HG03064 (cell line): ENCODE results near the gene SH3BGRL.

Source experiments
- ATAC-seq: cut with Tn5 transposase; IDR thresholded peaks from one replicate; pipeline ENCODE4 v1.9.1; 2021; ENCODE audit warnings: low read depth; ENCODE audit not compliant: unreplicated experiment

SH3BGRL gene

DNA sequence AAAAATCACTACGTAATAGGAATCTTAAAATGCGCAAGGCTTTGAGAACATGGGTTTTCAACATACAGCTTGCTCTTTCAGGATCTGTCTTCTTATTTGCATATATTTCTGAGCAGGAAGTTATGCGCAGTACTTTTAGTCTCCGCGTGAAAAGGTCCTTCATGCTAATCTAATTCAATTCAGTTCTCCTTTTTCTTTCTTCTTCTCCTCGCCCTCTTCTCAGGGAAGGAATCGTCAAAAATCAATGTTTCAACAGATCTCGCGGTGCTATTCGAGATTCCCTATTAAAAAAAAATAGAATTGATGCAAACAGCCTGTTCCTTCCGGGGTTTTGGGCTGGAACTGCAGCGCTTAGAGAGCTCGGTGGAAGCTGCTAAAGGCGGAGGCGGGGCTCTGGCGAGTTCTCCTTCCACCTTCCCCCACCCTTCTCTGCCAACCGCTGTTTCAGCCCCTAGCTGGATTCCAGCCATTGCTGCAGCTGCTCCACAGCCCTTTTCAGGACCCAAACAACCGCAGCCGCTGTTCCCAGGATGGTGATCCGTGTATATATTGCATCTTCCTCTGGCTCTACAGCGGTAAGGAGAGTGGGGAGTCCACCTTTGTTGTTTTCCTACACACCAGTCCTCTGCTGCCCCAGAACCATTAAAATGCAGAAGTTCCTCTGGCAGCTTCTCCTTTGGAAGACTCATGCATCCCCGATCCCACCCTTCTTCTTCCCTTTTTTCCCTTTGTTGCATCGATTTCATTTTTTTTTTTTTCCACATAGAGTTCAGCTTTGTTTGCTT is at the start of gene SH3BGRL, which contains the start of gene HMGN5:
Gene SH3BGRL (plus strand): TSS at position 432 of the 785 bp plus-strand sequence. CDS start 99 bp downstream, at position 531.
Gene HMGN5 (minus strand): TSS at position 243 of the 785 bp plus-strand sequence. CDS start 80,364 bp downstream, outside the sequence.
- peak; percentile 96 for ATAC-seq

DNA sequence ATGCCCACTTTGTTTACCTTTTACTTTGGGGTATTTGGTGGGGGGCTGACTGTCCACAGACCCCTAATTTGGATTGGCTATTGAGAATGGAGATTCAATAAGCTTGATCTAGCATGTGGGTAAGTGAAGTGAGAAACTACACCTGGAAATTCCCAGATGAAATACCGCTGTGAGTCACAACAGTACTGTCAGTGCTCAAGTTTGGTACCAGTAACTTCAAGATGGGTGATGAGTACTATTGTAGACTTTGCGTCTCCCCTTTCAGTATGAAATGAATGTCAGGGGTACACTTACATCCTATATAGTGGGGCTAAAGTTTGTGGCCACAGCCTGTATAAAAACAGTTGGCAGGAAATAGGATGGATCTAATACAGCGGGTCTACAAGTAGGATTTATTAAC is 33.5 kb upstream of the SH3BGRL start:
- ATAC-seq = no peak

DNA sequence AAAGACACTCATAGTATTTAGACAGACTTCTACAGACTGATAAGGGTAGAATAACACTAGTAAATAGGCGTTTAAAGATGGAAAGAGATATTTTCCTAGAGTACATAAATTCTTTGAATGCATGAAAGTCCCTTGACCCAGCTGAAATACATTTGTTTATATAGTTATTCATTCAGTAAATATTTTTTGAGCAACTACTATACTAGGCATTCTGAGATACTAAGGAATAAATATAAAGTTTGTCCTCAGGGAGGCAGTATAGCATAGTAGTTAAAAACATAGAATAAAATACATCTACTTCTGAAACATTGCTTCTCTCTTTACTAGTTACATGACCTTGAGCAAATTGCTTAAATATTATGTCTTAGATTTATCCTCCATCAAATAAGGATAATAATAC is 27.6 kb upstream of the SH3BGRL start:
- ATAC-seq = no peak

DNA sequence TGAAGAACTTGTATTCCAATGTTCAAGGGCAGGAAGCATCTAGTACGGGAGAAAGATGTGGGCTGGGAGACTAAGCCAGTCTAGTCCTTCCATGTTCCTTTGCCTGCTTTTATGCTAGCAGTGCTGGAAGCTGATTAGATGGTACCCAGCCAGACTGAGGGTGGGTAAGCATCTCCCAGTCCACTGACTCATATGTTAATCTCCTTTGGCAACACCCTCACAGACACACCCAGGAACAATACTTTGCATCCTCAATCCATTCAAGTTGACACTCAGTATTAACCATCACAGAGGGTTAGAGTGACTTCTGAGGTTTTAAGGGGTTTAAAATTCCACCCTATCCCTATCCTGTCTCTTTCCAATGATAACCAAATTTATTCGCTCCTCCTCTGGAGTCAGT is 6.6 kb upstream of the SH3BGRL start:
- ATAC-seq = no peak

DNA sequence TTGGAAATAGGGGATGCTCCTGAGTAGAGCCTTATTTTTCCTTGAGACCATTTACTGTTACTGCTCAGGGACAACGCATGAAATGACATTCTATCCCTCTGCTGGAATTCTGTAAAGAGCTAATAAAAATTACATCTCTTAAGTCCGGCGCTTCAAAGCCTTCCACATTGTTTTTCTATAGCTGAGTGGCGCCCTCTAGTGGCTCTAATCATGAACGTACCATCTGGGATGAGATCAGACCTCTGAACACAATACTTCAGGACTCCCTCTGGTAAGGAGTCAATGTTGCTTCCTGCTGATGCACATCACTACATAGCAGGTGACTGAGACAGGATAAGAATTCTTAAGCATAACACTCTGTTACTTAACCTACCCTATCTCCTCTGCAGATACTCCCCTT is 6.2 kb upstream of the SH3BGRL start:
- ATAC-seq = peak; percentile 92

DNA sequence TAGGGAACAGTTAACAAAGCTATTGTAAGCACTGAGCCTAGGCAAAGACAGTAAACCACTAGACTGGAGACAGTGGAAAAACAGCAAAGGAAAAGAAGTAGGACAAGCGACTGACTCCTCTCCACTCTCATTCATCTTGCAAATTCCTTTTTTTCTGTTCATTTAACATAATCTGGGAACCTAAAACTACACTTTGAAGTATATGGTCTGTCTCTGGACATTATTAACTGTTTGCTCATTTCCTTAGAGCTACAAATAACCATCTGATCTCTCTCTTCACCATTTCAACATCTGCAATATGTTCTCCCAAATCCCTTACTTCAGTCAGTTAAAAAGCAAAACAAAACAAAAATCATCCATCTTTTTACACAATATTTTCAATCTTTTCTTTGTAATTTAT is 831 bp upstream of the SH3BGRL start:
- no peak for ATAC-seq

DNA sequence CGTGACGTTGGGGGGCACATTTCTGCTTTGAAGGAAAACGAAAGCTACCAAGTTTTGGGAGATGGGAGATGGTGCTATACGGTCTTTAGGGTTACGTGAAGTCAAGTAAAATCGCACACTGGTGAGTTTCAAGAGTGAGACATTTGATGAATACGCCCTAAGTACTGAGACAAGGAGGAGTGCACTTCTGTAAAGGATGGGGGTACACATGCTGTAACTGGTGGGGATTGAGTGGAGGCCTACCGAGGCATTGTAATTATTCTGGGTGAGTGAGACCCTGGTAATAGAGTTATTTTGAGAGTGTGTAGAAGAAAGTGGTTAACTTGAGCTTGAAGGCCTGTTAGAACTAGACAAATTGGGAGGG is 536 bp downstream of the SH3BGRL start:
- ATAC-seq = no peak

DNA sequence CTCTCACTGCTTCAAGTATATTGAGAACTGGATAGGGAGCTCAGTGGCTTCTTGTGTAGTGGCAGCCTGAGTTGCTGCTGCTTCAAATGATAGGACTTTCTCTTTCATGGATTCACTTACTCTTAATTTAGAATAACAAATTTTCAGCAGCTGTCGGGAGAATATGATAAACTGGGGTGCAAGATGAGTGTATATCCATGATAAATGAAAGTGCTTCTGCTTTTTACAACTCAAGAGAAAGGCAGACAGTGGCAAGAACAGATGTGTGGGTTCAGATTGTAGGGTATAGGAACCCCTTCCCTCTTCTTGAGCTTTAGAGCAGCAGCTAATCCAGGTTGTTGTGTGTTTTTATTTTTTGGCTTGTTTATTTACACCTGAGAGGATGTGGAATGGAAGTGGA is 1.0 kb downstream of the SH3BGRL start:
- no peak for ATAC-seq

DNA sequence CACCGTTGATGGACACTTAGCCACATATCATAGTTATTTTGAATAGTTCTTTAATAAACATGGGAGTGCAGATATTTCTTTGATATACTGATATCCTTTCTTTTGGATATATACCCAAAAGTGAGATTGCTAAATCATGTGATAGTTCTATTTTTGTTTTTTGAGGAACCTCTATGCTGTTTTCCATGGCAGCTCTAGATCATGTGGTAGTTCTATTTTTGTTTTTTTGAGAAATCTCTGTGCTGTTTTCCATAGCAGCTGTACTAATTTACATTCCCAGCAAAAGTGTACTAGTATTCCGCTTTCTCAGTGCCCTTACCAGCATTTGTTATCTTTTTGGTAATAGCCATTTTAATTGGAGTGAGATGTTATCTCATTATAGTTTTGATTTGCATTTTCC is 3.6 kb downstream of the SH3BGRL start:
- ATAC-seq = no peak

DNA sequence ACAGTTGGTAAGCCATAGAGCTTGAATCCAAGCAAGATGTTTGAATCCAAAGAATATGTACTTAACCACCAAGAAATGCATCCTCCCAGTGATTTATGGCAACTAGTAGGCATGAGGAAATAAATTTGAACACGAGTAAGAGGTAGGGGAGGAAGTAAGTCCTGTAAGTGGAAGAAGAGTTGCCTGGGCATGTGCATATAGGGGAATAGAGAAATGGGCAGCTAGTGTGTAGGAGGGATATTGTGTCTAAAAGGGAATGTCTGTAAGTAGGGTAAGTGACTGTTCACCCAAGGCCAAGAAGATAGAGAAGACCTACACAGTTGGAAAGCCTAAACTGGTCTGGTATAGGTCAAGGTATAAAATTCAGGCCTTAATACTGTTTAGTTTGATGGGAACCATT is 4.6 kb downstream of the SH3BGRL start:
- no peak for ATAC-seq

DNA sequence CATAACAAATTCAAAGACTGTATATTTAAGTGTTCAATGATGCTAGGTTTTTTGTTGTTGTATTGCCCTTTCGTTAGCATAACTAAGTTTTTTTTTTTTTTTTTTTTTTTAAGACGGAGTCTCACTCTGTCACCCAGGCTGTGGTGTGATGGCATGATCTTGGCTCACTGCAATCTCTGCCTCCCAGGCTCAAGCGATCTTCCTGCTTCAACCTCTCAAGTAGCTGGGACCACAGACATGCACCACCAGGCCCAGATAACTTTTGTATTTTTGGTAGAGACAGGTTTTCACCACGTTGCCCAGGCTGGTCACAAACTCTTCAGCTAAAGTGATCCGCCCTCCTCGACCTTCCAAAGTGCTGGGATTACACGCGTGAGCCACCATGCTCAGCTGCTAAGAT is 7.0 kb downstream of the SH3BGRL start:
- ATAC-seq = no peak

DNA sequence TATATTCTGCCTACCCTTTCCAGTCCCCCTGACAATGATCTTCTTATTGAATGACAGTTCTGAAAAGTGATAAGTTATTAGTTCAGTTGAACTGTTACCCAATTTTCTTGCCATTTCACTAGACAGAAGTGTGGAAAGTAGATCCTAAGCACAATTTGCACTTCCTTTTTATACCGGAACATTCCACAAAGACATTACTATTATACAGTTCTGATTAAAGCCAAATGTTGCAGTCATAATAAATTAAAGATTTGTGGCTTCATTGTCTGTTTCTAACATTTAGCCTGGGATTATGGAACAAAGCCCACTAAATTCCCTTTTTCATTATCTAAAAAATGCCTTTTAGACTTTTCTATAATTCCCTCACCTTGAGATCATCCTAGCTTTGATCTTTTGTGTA is 13.8 kb downstream of the SH3BGRL start:
- no peak for ATAC-seq

DNA sequence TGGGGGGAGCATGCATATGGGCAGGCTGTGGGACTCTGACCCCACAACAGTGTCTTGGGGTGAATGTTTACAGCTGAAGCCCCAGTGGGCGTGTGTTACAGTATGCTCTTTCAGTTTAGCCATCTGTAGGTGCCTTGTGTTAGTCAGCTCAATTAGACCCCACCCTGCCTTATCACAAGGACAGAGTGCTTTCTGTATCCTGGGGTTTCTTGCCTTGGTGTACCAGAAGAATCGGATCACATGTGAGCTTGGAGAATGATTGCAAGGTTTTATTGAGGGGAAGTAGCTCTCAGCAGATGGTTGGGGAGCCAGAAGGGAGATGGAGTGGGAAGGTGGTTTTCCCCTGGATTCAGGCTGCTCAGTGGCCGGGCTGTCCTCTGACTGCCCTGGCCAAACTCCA is 27.3 kb downstream of the SH3BGRL start:
- ATAC-seq = no peak

DNA sequence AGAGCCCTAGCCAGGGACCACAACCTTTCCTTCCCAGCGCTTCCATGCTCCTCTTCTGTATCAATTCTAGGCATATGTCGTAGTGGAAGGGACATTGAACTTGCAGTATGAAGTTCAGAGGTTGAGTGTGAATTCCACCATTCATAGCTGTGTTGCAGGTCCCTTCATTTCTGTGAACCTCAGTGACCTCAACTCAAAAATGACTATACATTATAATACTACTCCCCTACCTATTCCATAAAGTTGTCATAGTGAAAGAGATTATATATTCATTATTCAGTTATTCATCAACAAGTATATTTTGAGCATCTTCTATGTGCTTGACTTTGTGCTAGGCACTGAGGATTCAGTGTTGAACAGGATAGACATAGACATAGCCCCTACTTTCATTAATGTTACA is 28.0 kb downstream of the SH3BGRL start:
- ATAC-seq = no peak

DNA sequence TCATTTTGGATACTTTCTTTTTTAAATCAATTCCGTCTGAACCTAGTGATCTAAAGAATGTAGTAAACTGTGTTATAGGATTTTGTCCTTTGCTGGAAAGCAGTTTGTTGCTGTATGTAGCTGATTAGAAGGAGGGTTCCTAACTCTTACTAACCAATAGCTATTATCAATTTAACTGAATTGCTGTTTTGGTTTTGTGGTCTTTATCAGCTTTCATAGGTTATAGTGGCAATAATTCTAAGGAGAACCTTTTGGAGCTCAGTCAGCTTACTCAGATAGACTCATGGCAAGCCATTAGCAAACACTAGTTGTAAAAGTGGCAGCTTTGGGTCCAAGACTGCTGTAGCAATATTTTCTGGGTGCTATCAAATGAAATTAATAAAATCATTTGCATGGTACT is 29.6 kb downstream of the SH3BGRL start:
- ATAC-seq = no peak

DNA sequence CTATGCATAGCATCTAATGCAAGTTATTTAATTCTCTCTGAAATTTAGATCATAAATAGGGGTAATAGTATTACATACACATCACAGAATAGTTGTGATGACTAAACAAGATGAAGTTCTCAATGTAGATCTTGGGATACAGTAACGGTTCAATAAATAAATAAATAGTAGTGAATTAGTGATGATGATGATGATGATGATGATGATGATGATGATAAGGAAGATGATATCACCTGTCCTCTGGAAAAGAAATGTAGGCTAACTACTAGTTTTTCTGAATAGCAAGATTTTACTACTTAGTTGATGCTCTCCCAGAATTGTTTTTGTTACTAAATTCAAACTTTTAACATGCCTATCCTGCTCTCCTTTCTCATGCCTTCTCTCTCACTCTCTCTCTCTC is 30.3 kb downstream of the SH3BGRL start:
- ATAC-seq = no peak

DNA sequence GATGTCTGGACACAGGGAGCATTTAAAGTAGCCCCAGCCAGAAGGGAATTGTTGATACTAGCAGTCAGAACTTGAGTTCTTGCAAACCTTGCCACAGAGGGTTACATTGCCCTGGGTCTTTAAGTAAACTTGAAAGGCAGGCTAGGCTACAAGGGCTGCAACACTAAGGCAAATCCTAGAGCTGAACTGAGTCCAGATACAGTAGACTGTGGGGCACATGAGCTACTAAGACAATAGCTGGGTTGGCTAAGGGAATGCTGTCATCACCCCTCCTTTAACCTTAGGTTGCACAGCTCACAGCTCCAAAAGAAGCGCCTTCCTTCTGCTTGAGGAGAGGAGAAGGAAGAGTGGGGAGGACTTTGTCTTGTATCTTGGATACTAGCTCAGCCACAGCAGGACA is 35.6 kb downstream of the SH3BGRL start:
- no peak for ATAC-seq

DNA sequence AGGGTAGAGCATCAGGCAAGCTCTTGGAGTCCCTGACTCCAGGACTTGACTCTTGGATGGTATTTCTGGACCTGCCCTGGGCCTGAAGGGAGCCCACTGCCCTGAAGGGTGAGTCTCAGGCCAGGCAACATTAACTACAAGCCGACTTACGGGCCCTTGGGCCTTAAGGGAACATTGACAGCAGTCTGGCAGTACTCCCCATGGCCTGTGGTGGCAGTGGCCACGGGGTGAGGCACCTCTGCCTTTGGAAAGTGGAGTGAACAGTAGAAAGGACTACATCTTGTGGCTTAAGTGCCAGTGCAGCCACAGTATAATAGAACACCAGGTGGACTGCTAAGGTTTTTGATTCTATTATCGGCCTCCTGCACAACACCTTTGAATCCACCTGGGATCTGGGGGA is 36.3 kb downstream of the SH3BGRL start:
- ATAC-seq = no peak

DNA sequence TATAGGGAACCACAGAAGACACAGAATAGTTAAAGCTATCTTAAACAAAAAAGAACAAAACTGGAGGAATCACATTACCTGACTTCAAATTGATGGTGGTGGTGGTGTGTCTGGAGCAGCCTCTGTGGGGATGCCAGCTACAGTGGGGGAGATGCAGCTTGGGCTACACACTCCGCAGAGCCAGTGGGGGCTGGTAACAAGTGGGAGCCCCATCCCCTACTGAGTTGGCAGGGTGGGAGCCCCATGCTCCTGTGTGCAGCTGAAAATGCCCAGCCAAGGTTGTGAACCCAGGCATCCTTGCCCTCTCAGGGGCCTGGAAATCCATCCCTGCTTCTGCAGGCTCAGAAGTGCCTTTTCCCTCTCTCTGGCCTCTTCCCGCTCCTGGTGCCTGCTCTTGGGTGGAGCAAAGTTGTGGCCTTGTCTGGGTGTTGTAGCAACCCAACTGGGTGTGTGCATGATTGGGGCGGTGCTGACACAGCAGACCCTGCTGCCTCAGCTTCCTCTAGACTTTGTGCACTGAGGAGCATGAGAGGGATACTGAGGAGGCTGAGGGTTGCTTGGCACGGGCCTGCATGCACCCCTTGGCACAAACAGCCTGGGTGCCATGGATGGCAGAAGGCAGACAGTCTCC is 38.9 kb downstream of the SH3BGRL start:
- ATAC-seq = no peak

DNA sequence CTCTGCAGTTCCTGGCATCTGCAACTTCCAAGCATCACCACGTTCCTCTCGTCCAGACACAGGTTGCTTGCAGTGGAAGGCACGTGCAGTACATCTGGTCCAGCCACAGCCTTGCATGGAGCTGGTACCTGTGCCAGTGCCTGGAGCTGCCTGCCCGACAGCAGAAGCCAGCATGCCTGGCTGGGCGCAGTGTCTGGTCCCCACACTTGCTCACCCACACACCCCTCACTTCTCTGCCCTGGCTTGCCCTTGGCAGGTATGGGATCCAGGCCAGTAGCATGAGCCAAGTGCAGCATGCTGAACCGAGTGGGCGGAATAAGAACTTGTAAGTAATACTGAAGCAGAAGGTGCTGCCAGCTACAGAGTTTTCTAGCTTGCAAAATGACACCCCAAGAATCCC is 39.9 kb downstream of the SH3BGRL start:
- ATAC-seq = no peak

DNA sequence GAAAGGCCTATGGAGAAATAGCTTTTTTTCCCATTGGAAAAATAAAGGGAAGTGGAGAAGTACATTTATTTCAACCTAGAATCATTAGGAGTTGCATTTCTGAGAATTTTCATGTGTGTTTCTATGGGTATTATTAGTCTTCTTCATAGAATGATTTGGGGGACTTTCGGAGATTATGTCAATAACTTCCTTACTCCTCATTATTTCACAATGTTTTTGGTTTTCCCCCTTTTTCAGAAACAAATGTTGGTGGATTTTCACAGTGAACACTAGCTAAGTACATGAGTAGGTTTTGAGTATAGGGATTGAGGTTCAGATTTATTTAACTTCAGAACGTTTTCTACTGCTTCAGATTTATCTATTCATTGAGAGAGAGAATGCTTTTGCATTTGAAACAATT is 54.0 kb downstream of the SH3BGRL start:
- no peak for ATAC-seq

DNA sequence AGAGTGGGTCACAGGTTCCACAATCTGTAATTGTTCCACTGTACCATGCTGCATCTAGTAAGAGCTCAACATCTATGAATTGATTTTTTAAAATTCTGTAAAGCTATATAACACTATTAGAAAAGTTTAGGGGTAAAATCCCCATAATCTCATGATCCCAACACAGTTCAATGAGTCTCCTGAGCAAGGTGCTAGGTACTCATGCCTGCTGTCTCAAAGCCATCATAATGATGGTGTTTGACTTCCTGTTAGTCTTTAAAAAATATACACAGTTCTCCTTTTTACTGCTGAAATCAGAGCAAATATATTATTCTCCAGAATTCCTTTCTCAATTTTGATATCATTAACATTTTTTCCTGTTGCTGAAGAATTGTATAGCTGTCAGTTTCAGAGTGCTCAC is 55.9 kb downstream of the SH3BGRL start:
- ATAC-seq = no peak
